ENCODE data around the gene FOSL1. TPM values are rescaled to one million over a fixed set of nuclear protein-coding genes. Genes with fewer than 3 reads are reported as not detected.

The FOSL1 gene
- polyA plus RNA-seq, 3 donors: 2.5 to 28.2 (median 2.5) TPM

- peaks cover 7 to 10% of the 10 kb centered on the region in 2 donors for H3K36me3 ChIP-seq (replicated peaks in 1 of 2; ENCODE audit: control insufficient read depth in 1 of 2, insufficient read depth in 2 of 2, low read length in 2 of 2)
- no peaks in the 10 kb centered on the region for H3K27me3 ChIP-seq (ENCODE audit: control insufficient read depth in 2 of 2, insufficient read depth in 2 of 2, low read length in 2 of 2)
- no peaks in the 10 kb centered on the region for H3K79me2 ChIP-seq (ENCODE audit: insufficient read depth, low read length)
- no peak overlapping the region for H3K9ac ChIP-seq (ENCODE audit: insufficient read depth, low read length, poor library complexity, severe bottlenecking)
- H3K4me1 ChIP-seq (ENCODE audit: control insufficient read depth in 1 of 2, insufficient read depth in 2 of 2, low read length in 2 of 2): peaks cover 23 to 45% of the 10 kb centered on the region in 2 donors
- peaks cover 34% of the 10 kb centered on the region for H3K4me1 Mint-ChIP-seq
- H3K27ac Mint-ChIP-seq: peak overlapping the region in 2 of 7 donors; percentile 37 to 73
- H3K4me2 ChIP-seq (replicated peaks; ENCODE audit: extremely low read depth, low read length, poor library complexity, severe bottlenecking): no peak overlapping the region
- H3K9me3 ChIP-seq (replicated peaks in 1 of 2; ENCODE audit: control insufficient read depth in 1 of 2, insufficient read depth in 1 of 2, low read length in 2 of 2): no peaks in the 10 kb centered on the region
- peak overlapping the region; percentile 26 to 51 for H3K4me3 Mint-ChIP-seq
- H2AFZ ChIP-seq (ENCODE audit: insufficient read depth, low read depth, low read length, poor library complexity, severe bottlenecking): no peak overlapping the region
- no peak for TF ChIP-seq CTCF (IDR thresholded peaks at IDR 0.05)
- H3K27me3 Mint-ChIP-seq (ENCODE audit: low read depth in 3 of 3): peaks cover 6 to 32% (median 29%) of the 10 kb centered on the region in 3 donors
- no peak overlapping the region for H3K4me3 ChIP-seq (replicated peaks in 1 of 3; ENCODE audit: low read depth in 2 of 3, low read length in 3 of 3)
- H3K27ac ChIP-seq (ENCODE audit: low read depth in 1 of 2, low read length in 2 of 2): no peak overlapping the region
- 39% methylated on average over 14 of the region's 24 CpGs for WGBS (ENCODE audit: insufficient coverage)
- peaks cover 9 to 15% of the 10 kb centered on the region in 2 donors for H3K36me3 Mint-ChIP-seq
- intact Hi-C loops (cut with micrococcal nuclease): no loop called here
- H4K20me1 ChIP-seq (ENCODE audit: insufficient read depth, low read length): peaks cover 12% of the 10 kb centered on the region
- DNase-seq: no peak
- H3K9me3 Mint-ChIP-seq: peaks cover 0 to 4% (median 0%) of the 10 kb centered on the region in 7 donors
These were observed 29.2 kb downstream of the FOSL1 start for GRCh38 chr11:65870706-65871681.

- Histone ChIP-seq H3K9me3 (replicated peaks in 1 of 2; ENCODE audit: control insufficient read depth in 1 of 2, insufficient read depth in 1 of 2, low read length in 2 of 2) (no peaks in the 10 kb centered on the region), H3K4me1 (ENCODE audit: control insufficient read depth in 1 of 2, insufficient read depth in 2 of 2, low read length in 2 of 2) (peaks cover 23 to 45% of the 10 kb centered on the region in 2 donors), H4K20me1 (ENCODE audit: insufficient read depth, low read length) (peaks cover 18% of the 10 kb centered on the region), H3K4me2 (replicated peaks; ENCODE audit: extremely low read depth, low read length, poor library complexity, severe bottlenecking) (no peak overlapping the region), H3K36me3 (replicated peaks in 1 of 2; ENCODE audit: control insufficient read depth in 1 of 2, insufficient read depth in 2 of 2, low read length in 2 of 2) (peaks cover 14 to 18% of the 10 kb centered on the region in 2 donors), H3K27ac (ENCODE audit: low read depth in 1 of 2, low read length in 2 of 2) (no peak overlapping the region), H3K4me3 (replicated peaks in 1 of 3; ENCODE audit: low read depth in 2 of 3, low read length in 3 of 3) (no peak overlapping the region), H3K9ac (ENCODE audit: insufficient read depth, low read length, poor library complexity, severe bottlenecking) (no peak overlapping the region), H3K79me2 (ENCODE audit: insufficient read depth, low read length) (no peaks in the 10 kb centered on the region), H3K27me3 (ENCODE audit: control insufficient read depth in 2 of 2, insufficient read depth in 2 of 2, low read length in 2 of 2) (no peaks in the 10 kb centered on the region), H2AFZ (ENCODE audit: insufficient read depth, low read depth, low read length, poor library complexity, severe bottlenecking) (no peak overlapping the region)
- peak overlapping the region in 1 of 7 donors; percentile 37 for H3K27ac Mint-ChIP-seq
- peaks cover 6 to 32% (median 29%) of the 10 kb centered on the region in 3 donors for H3K27me3 Mint-ChIP-seq (ENCODE audit: low read depth in 3 of 3)
- no peak for TF ChIP-seq CTCF (IDR thresholded peaks at IDR 0.05)
- no peak for DNase-seq
- intact Hi-C loops (cut with micrococcal nuclease): no loop called here
- peaks cover 0 to 4% (median 0%) of the 10 kb centered on the region in 7 donors for H3K9me3 Mint-ChIP-seq
- WGBS (ENCODE audit: insufficient coverage): 26% methylated on average over 8 of the region's 11 CpGs
- peak overlapping the region in 1 of 2 donors; percentile 26 for H3K4me3 Mint-ChIP-seq
- H3K4me1 Mint-ChIP-seq: peaks cover 34% of the 10 kb centered on the region
- peaks cover 15 to 22% of the 10 kb centered on the region in 2 donors for H3K36me3 Mint-ChIP-seq
These were observed 29.9 kb downstream of the FOSL1 start for GRCh38 chr11:65870307-65870658.
